ENCODE data around the gene TSPYL2.

The TSPYL2 gene

DNA sequence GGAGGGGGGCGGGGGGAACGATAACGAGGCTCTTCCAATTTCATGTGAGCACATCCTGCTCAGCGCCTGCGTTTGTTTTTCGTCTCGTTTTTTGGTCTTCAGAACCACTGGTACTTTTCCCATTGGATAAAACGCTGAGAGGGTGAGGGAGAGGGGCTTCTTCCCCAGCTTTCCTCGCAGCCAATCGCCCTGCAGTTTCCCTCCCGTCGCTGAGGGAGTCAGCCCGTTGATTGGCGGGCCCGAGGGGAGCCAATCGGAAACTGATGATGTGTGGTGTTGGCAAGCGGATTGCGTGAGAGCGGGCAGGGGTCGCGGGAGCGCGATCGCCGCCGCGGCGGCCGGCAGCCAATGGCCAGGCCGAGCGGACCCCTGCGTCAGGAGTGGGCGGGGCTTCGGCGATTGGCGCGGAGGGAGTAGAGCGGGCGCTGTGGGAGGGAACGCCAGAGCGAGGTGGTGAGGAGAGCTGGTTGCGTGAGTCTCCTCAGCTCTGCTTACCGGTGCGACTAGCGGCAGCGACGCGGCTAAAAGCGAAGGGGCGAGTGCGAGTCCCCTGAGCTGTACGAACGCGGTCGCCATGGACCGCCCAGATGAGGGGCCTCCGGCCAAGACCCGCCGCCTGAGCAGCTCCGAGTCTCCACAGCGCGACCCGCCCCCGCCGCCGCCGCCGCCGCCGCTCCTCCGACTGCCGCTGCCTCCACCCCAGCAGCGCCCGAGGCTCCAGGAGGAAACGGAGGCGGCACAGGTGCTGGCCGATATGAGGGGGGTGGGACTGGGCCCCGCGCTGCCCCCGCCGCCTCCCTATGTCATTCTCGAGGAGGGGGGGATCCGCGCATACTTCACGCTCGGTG lies at the start of gene TSPYL2:
Gene TSPYL2, plus strand, starts transcription at position 443 of the 848 bp plus-strand sequence. Its CDS starts 132 bp downstream, at position 575.
- DNase-seq, result peak; percentile 92

DNA sequence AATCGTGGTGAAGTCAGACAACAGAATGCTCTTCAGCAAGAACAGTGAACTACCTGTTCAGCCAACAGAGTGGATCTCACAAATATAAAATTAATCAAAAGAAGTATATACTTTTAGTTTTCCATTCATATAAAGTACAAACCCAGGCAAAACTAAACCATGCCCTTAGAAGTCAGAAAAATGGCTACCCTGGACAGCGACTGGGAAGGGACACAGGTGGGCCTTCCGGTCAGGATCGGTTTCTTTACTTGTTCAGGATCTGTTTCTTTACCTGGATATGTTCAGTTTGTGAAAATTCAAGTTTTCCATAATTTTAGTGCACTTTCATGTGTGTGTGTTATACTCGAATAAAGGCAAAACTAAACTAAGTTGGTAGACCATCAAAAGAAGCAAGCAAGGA lies 46.0 kb upstream of the TSPYL2 start:
- DNase-seq, result no peak

DNA sequence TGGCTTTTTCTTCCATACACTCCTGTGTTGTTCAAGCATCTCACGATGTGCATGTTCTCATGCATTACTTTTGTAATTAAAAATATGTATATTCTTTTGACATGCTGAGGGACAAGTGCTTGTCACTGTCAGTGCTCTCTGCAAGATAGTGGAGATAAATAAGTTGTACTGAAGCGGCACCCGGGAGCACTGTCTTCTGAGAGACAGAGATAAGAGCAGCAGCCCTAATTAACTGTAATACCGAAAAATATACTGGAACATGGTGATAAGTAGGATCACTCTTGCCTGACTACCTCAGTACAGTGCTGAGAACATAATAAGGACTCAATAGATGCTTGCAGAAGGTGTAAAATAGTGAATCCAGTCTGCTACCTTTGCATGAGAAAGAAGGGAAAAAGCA lies 42.9 kb upstream of the TSPYL2 start:
- DNase-seq, result no peak

DNA sequence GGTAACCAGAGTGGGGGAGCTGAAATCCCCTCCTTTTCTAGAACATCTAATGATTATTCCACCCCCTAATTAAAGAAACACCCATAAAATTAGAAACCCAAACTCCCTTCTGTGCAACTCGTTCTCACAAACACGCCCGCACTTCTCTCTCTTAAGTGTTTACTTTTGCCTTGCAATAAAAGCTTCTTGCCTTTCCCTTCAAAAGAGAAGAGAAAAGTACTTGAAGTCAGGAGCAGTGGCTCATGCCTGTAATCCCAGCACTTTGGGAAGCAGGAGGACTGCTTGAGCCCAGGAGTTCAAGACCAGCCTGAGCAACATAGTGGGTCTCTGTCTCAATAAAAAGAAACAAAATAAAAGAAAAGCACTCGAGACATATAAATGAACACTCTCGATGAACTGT lies 37.2 kb upstream of the TSPYL2 start:
- DNase-seq, result no peak

DNA sequence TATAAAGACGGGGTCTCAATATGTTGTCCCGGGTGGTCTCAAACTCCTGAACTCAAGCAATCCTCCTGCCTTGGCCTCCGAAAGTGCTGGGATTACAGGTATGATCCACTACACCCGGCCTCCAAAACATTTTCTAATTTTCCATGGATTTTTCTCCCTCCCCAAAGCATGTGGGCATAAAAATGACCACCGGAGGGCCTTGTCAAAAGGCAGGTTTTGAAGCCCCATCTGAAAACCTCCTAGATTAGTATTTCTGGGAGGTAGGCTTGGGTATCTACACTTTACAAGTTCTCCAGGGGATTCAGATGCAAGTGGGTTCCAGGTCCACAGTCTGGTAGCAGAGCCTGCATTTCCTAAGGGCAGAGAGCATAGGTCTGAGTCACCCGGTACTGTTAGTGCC lies 34.9 kb upstream of the TSPYL2 start:
- DNase-seq, result no peak

DNA sequence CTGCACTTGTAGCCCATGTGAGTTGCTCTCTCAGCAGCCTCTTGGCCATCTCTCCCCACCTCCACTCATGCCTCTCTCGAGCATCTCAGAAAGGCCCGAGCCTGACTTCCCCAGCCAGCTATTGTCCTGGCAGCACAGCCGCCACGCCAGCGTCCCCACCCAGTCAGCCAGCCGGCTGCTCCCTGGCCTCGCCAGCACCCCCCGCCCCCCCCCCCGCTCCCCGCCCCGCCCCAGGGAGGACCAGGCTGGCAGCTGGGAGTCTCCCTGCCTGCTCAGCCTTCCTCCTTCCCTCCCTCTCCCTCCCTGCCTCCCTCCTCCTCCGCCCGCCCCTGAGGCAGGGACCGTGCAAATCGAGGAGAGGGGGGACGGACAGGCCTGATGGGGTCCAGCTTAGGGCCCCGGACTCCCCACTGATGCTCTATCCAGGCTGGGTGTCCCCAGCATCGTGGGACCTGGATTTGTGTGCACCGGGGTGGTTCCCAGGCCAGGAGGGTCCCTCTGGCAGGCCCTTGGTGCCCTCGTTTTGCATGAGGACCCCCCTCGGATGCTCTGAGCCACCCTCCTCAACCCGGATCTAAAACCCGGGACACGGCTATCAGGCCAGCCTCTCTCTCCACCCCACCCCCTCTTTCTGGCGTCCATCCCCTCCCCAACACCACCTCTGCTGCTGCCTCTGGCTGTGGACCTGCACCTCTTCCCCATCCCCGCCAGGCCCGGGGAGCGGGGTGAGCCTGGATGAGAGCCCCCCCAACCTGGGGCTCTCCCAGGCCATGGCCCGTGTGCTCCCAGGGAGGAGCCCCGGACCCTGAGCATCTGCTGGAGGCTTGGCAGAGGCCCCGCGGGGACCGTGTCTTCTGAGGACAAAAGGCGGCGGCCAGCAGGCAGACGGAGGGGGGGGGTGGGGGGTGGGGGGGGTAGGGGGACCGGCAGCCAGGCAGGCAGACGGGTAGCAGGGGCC lies 33.7 kb upstream of the TSPYL2 start, which contains the start of gene GPR173:
Gene GPR173, plus strand, starts transcription at position 621 of the 958 bp plus-strand sequence. CDS start 27,833 bp downstream, outside the sequence.
- DNase-seq, result no peak

DNA sequence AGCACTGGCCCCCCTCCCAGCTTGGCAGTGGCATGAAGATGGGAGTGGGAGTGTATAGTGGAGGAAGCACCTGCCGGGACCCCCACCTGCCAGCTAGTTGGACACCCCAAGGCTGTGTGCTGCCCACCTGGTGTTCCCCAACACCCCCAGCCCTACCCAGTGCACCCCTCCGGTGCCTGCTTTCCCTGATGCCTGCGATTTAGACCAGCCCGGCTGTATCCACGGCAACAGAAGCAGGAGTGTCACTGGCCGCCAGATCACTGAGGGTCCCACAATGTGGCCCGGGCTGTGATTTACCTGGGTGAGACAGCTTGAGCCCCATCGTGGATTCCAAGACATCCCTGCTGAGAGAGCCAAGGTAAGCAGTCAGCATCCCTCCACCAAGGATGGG lies 33.0 kb upstream of the TSPYL2 start:
- DNase-seq, result no peak

DNA sequence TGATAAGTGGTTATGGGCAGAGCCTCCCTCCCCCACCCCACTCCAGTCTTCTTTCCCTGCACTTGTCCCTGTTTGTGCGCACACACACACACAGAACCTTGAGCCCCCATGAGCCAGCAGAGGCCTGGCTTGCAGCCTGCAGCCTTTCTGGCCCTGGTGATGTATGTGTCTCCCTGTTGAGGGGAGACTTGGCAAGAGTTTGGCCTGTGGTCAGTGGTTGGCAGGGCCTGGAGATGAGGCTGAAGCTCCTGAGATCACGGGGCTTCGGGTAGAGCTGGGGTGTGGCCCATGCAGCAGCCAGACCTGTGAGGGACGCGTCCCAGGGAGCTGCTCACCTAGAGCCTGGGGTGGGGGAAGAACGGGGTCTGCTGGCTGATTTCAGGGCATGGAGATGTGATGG lies 31.3 kb upstream of the TSPYL2 start:
- no peak for DNase-seq

DNA sequence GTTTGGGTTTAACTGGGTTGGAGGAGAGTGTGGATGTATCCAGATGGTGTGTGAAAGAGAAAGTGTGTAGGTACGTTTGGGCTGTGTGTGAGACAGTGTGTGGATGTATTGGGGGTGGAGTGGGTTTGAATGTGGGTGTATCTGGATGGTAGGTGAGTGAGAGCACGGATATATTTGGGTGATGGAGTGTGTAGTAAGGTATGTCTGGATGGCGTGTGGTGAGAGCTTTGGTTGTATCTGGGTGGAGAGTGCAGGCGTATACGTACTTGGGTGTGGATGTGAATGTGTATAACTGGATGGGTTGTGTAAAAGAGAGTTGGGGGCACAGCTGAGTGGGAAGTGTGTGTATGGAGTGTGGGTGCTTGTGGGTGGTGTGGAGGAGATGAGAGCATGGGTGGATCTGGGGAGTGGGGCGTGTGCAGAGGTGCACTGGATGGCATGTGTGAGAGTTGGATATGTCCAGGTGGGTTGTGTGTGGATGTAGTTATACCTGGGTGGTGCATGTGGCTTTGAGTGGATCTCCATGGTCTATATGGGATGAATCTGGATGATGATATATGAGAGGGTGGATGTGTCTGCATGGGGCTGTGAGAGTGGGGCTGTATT lies 26.8 kb upstream of the TSPYL2 start:
- no peak for DNase-seq

DNA sequence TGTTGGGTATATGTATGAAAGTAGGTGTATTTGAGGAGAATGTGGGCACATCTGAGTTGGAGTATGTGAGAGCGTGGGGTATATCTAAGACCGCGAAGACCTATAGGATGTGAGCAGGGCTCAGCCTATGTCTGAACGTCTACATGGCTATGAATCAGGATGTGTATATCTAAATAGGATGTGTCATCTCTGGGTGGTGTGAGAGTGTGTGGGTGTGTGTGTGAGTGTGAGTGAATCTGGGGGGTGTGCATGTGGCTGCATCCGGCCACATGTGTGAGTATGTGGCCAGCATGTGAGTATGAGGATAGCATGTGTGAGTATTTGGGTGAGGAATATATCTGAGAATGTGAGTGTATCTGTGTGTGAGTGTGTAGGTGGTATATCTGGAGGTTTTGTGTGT lies 25.9 kb upstream of the TSPYL2 start:
- no peak for DNase-seq

DNA sequence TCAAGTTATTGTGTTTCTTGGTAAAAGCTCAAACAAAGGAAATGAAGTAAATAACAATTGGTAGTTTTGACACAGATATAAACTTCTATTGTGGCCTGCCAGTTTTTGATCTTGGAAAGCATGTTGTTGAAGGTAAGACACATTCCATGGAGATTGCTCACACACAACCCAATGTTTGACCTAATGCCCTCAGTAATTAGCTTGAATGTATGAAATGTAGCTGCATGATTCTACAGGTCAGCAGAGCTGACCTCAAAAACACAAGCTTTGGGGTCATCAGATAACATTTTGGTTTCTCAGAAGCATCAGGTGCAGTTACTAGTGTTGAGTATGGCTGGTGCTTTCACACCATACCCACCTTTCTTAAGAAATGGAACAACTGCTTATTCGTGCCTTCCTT lies 17.1 kb upstream of the TSPYL2 start:
- DNase-seq, result no peak

DNA sequence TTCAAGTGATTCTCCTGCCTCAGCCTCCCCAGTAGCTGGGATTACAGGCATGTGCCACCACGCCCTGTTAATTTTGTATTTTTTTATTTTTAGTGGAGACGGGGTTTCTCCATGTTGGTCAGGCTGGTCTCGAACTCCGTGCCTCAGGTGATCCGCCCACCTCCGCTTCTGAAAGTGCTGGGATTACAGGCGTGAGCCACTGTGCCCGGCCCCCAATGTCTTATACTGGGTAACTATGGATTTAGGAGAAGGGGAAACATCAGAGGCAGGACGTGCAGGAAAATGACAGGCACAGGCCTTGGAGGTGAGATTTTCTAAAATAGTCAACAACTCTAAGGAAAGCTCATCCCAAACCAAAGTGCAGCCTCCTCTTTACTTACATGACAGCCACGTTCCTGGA lies 11.1 kb upstream of the TSPYL2 start:
- DNase-seq, result no peak

DNA sequence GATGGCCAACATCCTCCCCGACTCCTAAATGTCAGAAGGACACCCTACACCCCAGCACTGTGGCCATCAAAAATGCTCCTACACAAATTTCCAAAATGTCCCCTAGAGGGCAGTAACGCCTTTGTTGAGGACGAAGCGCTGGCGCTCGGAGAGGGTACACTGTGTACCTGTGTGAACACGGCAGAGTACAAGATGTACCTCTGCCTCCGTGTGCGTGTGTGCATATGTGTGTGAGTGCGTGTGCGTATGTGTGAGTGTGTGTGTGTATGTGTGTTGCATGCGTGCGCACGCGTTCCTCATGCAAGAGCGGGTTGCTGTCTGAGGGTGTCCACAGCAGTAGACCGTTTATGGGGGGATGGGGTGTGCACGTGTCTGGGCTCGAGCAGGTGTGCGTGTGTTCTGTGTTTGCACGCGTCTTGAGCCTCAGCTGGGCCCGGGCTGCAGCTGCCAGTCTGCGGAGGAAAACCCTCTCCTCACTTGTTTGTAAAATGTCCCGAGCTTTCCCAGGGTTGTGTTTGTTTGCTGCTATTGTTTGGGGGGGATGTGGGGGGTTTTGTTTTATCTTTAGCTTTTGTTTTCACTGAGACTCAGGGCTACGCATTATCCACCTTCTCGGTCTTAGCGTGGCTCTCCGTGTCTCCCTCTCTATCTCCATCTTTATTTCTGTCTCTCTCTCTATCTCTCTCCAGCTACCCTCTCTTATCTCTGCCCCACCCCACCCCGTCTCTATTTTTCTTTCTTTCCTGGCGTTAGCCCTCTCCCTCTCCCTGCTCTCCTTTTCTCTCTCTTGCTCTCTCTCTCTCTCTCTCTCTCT lies 10.4 kb upstream of the TSPYL2 start:
- peak; percentile 66 for DNase-seq

DNA sequence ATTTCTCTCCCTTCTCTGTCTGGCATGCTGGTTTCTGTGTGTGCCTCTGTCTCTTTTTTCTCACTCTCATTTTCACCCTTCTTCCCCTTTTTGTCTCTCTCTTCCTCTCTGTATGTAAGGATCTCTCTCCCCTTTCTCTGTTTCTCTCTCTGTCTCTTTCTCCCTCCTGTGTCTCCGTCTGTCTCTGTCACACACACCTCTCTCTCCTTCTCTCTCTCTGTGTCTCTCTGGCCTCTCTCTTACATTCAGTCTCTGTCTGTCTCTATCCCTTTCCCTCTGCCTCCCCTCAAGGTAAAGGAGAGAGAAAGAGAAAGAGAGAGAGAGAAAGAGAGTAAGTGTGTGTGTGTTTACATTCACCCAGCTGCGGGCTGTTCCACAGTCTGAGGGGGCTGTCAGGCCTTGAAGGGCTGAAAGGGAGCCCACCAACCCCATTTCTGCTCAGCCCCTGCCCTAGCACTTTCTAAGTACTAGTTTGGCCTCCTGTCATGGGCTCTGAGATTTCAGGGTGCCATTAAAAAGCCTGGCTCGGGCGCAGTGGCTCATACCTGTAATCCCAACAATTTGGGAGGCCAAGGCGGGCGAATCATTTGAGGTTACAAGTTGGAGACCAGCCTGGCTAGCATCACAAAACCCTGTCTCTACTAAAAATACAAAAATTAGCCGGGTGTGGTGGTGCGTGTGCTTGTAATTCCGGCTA lies 9.6 kb upstream of the TSPYL2 start:
- DNase-seq, result no peak

DNA sequence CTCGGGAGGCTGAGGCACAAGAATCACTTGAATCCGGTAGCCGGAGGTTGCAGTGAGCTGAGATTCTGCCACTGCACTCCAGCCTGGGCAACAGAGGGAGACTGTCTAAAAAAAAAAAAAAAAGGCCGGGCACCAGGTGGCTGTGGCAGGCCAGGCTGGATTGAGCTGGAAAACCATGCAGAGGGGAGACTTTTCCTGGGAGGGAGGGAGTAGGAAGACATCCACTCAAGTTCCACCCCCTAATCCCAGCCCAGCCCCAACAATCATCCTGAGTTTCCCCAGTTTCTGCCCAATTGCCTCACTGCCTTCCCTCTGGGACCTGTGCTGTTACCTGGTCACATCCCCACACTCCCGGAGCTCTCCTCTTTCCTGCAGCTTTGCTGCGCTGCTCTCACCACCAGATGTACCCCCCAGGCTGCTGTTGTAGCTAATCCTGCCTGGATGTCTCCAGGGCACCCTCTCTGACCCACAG lies 9.0 kb upstream of the TSPYL2 start:
- no peak for DNase-seq

DNA sequence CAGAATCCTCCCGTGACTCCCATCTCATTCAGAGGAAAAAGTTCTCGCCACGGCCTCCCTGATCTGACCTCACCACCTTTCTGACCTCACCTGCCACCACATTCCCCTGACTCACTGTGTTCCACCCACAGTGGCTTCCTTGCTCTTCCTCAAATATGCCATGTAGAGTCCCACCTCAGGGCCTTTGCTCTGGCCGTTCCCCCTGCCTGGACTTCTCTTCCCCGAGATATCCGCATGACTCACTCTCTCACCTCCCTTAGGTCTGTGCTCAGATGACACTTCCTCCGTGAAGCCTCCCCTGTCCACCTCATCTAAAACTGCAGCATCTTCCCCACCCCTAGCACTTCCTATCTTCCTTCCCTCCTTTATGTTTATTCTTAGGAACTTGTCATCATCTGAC lies 7.2 kb upstream of the TSPYL2 start:
- no peak for DNase-seq

DNA sequence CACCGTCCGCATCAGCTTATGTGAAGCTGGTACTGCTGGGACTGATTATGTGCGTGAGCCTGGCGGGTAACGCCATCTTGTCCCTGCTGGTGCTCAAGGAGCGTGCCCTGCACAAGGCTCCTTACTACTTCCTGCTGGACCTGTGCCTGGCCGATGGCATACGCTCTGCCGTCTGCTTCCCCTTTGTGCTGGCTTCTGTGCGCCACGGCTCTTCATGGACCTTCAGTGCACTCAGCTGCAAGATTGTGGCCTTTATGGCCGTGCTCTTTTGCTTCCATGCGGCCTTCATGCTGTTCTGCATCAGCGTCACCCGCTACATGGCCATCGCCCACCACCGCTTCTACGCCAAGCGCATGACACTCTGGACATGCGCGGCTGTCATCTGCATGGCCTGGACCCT lies 5.5 kb upstream of the TSPYL2 start:
- no peak for DNase-seq

DNA sequence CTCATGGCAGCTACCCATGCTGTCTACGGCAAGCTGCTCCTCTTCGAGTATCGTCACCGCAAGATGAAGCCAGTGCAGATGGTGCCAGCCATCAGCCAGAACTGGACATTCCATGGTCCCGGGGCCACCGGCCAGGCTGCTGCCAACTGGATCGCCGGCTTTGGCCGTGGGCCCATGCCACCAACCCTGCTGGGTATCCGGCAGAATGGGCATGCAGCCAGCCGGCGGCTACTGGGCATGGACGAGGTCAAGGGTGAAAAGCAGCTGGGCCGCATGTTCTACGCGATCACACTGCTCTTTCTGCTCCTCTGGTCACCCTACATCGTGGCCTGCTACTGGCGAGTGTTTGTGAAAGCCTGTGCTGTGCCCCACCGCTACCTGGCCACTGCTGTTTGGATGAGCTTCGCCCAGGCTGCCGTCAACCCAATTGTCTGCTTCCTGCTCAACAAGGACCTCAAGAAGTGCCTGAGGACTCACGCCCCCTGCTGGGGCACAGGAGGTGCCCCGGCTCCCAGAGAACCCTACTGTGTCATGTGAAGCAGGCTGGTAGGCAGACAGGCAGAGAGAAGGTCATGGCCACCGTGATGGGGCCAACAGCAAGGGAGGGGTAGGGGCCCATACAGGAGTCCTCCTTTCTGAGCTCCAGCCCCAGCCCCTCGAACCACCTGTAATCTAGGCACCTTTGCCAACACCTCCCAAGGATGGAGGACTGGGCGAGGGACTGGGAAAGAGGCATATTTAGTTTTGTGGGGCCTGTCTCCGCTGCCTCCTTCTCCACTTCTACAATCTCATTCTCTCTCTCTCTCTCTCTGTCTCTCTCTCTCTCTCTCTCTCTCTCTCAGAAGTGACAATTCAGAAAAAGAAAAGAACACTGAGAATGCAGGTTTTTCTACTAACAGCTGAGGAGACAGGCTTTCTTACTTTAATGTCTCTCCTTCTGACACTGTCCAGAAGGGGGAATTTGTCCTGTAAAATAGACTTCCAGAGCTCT lies 4.7 kb upstream of the TSPYL2 start:
- DNase-seq, result no peak

DNA sequence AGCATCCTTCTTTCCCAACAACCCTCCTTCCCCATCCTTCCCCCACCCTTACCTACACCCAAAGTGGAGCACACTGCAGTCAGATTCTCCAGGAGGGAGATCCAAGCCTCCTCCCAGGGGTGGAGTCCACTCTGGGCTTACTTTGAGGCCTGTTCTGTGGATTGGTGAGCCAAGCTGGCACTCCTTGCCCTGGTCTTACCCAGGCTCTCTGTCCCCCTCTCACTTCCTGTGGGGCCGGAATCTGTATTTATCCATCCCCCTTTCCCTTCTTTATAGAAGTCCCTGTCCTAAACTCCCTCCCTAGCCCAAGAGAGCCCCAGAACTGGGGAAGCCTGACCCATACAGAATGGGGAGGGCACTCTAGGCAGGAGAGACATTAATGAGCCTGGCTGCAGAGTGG lies 3.2 kb upstream of the TSPYL2 start:
- no peak for DNase-seq
